ENCODE measurements around the gene STEAP2. TPM values are rescaled to one million over a fixed set of nuclear protein-coding genes. Genes with fewer than 3 reads are reported as not detected.

STEAP2 gene
- total RNA-seq, 4 donors from 2014 or later: 21.0 to 38.4 (median 25.0) TPM

DNA sequence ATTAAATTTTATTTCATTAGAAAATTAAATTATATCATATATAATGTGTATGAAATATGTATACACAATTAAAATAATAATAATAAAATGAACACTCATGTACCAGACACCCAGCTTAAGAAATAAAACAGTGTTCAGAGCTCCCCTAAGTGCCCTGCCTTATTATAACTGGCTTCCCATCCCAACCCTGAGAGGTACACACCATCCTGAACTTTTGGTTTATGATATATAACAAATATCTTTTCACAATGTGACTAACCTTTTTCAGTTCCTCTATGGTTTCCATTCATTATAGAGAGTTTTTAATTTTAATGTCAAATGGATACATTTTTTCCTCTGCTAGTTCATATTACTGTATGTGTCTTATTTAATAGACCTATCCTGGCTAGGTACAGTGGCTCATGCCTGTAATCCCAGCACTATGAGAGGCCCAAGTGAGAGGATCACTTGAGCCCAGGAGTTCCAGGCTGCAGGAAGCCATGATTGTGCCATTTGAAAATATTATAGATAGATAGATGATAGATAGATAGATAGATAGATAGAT, 24.0 kb upstream of the STEAP2 start:
- no peaks in the 10 kb centered on the region for H3K27me3 ChIP-seq
- no peak for ATAC-seq
- no peaks in the 10 kb centered on the region for H3K4me1 ChIP-seq
- no peak overlapping the region for H3K27ac ChIP-seq
- H3K36me3 ChIP-seq: no peaks in the 10 kb centered on the region
- peaks cover 0 to 3% (median 0%) of the 10 kb centered on the region in 3 donors for H3K9me3 ChIP-seq
- H3K4me3 ChIP-seq: no peak overlapping the region
- no peak for TF ChIP-seq POLR2AphosphoS5 (IDR thresholded peaks at IDR 0.05)

DNA sequence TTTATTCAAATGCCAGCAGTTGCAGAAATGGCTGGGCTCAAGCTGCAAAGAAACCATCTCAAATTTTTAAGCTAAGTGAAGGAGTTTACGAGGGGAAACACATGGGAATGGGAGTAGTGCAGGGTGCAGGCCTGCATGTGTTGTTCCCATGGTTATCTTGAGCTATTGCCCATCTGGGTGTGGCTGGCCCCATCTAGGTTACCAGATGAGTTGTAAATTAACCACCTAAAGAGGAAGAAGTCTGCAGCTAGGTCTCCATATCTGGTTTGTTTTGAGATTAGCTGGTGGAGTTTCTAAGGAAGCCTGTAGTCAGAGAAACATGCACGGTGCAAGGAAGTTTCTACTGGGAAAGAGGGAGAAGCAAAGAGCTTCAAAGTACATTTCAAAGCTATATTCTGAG, 23.3 kb upstream of the STEAP2 start:
- H3K36me3 ChIP-seq: no peaks in the 10 kb centered on the region
- TF ChIP-seq, protein P1, sequence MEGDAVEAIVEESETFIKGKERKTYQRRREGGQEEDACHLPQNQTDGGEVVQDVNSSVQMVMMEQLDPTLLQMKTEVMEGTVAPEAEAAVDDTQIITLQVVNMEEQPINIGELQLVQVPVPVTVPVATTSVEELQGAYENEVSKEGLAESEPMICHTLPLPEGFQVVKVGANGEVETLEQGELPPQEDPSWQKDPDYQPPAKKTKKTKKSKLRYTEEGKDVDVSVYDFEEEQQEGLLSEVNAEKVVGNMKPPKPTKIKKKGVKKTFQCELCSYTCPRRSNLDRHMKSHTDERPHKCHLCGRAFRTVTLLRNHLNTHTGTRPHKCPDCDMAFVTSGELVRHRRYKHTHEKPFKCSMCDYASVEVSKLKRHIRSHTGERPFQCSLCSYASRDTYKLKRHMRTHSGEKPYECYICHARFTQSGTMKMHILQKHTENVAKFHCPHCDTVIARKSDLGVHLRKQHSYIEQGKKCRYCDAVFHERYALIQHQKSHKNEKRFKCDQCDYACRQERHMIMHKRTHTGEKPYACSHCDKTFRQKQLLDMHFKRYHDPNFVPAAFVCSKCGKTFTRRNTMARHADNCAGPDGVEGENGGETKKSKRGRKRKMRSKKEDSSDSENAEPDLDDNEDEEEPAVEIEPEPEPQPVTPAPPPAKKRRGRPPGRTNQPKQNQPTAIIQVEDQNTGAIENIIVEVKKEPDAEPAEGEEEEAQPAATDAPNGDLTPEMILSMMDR (IDR thresholded peaks at IDR 0.05): no peak
- TF ChIP-seq POLR2AphosphoS5 (IDR thresholded peaks at IDR 0.05) (no peak), POLR2A (IDR thresholded peaks at IDR 0.05) (no peak), EP300 (IDR thresholded peaks at IDR 0.05) (no peak)
- no peak overlapping the region for H3K27ac ChIP-seq
- no peak overlapping the region for H3K4me3 ChIP-seq
- no peaks in the 10 kb centered on the region for H3K27me3 ChIP-seq
- 46 to 70% methylated on average over 2 of the region's 2 CpGs for WGBS, 2 donors (ENCODE audit: low coverage in 1 of 2)
- H3K9me3 ChIP-seq: peaks cover 0 to 3% (median 0%) of the 10 kb centered on the region in 3 donors
- ATAC-seq: no peak
- no peaks in the 10 kb centered on the region for H3K4me1 ChIP-seq

DNA sequence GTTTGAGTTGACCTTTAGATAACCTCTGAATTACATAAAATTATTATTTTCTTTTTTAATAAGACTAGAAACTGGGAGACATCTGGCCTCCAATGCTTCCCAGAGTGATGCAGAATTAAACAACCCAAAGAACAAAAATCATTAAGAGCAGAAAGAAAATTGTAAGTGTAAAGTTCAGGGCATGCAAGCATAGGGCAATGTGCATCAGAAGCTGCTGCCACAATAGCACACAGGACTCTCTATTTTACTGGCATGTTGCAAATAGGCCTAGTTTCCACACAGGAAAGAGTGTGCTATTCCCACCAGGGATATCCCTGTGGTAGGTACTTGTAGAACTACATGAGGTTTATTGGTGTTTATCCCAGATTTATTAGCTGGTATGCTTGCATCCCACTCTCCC, 20.5 kb upstream of the STEAP2 start:
- no peak for ATAC-seq

DNA sequence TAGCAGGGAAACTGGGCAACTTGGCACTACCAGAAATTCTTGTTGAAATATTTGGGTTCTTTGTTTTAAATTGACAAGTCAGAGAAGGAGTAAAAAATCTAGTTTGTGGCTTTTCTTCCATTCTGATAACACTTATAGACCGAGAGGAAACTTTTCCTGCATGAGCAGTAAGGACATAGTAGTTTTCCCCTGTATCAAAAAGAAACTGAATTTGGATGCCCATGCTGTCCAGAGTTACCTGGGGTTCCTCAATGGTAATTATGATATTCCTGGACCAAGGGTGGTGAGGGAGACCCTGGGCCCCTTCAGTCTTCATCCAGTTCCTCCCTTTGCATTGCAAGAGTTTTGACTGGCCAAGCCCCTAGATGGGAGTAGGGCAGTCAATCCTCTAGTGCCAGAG, 19.9 kb upstream of the STEAP2 start:
- no peaks in the 10 kb centered on the region for H3K27me3 ChIP-seq
- 57 to 67% methylated on average over 1 of the region's 1 CpG for WGBS, 2 donors (ENCODE audit: low coverage in 1 of 2)
- TF ChIP-seq, protein P1 (IDR thresholded peaks at IDR 0.05): no peak
- TF ChIP-seq POLR2A (IDR thresholded peaks at IDR 0.05) (no peak), POLR2AphosphoS5 (IDR thresholded peaks at IDR 0.05) (no peak), EP300 (IDR thresholded peaks at IDR 0.05) (no peak)

More for the DNA sequence above, 20.5 kb upstream of the STEAP2 start:
- Histone ChIP-seq H3K4me1 (no peaks in the 10 kb centered on the region), H3K27ac (no peak overlapping the region), H3K36me3 (no peaks in the 10 kb centered on the region), H3K4me3 (no peak overlapping the region), H3K27me3 (no peaks in the 10 kb centered on the region), H3K9me3 (peaks cover 0 to 3% (median 0%) of the 10 kb centered on the region in 3 donors)
- TF ChIP-seq, protein P1 (IDR thresholded peaks at IDR 0.05): no peak
- TF ChIP-seq POLR2AphosphoS5 (IDR thresholded peaks at IDR 0.05): no peak
- no peak for TF ChIP-seq POLR2A (IDR thresholded peaks at IDR 0.05)
- no peak for TF ChIP-seq EP300 (IDR thresholded peaks at IDR 0.05)

DNA sequence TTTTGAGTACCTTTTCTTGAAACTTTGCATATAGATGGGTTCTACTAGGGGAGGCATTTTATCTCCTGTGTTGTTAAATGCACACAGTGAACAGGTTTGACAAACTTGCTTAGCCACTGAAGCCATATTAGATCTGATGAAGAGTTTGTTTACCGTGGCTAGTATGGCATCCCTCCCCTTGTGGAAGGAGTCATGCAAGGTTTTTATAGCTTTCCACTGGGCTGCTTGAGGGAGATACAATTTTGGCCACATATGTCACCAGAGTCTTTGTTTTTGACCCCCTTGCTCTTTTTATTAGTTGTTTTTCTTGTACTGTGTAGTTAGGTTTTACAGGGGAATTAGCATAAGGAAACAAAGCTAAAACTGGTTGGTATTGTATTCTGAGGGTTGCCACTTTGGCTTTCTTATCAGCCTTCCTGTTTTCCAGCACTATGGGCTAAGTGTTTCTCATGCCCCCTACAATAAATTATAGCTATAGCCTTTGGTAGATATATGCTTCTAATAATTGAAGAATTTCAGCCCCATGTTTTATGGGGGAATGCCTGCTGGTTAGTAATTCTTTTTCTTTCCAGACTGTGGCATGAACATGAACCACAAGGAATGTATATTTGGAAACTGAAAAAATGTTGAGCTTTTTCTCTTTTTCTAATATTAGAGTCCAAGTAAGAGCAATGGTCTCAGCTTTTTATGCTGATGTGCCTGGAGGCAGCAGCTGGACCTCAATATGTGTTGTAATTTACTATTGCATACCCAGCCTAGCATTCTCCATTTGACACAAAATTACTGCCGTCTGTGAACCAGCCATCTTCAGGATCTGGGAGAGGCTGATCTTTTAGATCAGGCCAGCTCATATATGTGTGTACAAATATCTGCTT, 18.4 kb upstream of the STEAP2 start:
- Histone ChIP-seq H3K27me3 (no peaks in the 10 kb centered on the region), H3K9me3 (no peaks in the 10 kb centered on the region), H3K36me3 (no peaks in the 10 kb centered on the region), H3K4me3 (no peak overlapping the region), H3K27ac (no peak overlapping the region), H3K4me1 (no peaks in the 10 kb centered on the region)
- WGBS, 2 donors (ENCODE audit: low coverage in 1 of 2): 50 to 56% methylated on average over 2 of the region's 2 CpGs
- ATAC-seq: no peak
- TF ChIP-seq POLR2A (IDR thresholded peaks at IDR 0.05): no peak
- TF ChIP-seq, protein P1 (IDR thresholded peaks at IDR 0.05): no peak
- TF ChIP-seq POLR2AphosphoS5 (IDR thresholded peaks at IDR 0.05): no peak
- TF ChIP-seq EP300 (IDR thresholded peaks at IDR 0.05): no peak

More for the DNA sequence above, 19.9 kb upstream of the STEAP2 start:
- H3K4me1 ChIP-seq: no peaks in the 10 kb centered on the region
- no peaks in the 10 kb centered on the region for H3K36me3 ChIP-seq
- H3K27ac ChIP-seq: no peak overlapping the region
- H3K9me3 ChIP-seq: no peaks in the 10 kb centered on the region
- no peak for ATAC-seq
- H3K4me3 ChIP-seq: no peak overlapping the region

Data from gastroesophageal sphincter (tissue), 4 donors.